Trophoblast cell (in vitro differentiated cells and primary cell): ENCODE measurements around the gene PLEKHO2.
A peak's percentile ranks its signal among the peaks of the same experiment; 100 is the strongest.

Experiments
- DNase-seq, 2 donors: peaks; one replicate each; pipeline ENCODE4 v3.0.0-alpha.2; 2016
- H2AFZ ChIP-seq: 2 replicates; pipeline ENCODE4 v1.6.1; 2013; ENCODE audit warnings: low read length, moderate library complexity, mild to moderate bottlenecking; ENCODE audit not compliant: insufficient read depth, poor library complexity
- H2AK5ac ChIP-seq: 2 replicates; pipeline ENCODE4 v1.6.1; 2013; ENCODE audit warnings: mild to moderate bottlenecking, low read length
- H2BK120ac ChIP-seq: 2 replicates; pipeline ENCODE4 v1.6.1; 2013; ENCODE audit warnings: low read length, mild to moderate bottlenecking, moderate library complexity; ENCODE audit not compliant: insufficient read depth, poor library complexity
- H2BK12ac ChIP-seq: 2 replicates; pipeline ENCODE4 v1.6.1; 2013; ENCODE audit warnings: mild to moderate bottlenecking, low read length, moderate library complexity
- H2BK5ac ChIP-seq: 2 replicates; pipeline ENCODE4 v1.6.1; 2013; ENCODE audit warnings: low read length, low read depth, moderate library complexity, mild to moderate bottlenecking; ENCODE audit not compliant: poor library complexity
- H3K14ac ChIP-seq: 2 replicates; pipeline ENCODE4 v1.6.1; 2013; ENCODE audit warnings: mild to moderate bottlenecking, low read length
- H3K18ac ChIP-seq: 2 replicates; pipeline ENCODE4 v1.6.1; 2013; ENCODE audit warnings: mild to moderate bottlenecking, low read length
- H3K23ac ChIP-seq: 2 replicates; pipeline ENCODE4 v1.6.1; 2013; ENCODE audit warnings: low read length
- H3K27ac ChIP-seq: 2 replicates; pipeline ENCODE4 v1.5.1; 2013; ENCODE audit warnings: low read depth, mild to moderate bottlenecking, inconsistent platforms, low read length, moderate library complexity
- H3K27me3 ChIP-seq: 2 replicates; pipeline ENCODE4 v1.6.1; 2013; ENCODE audit warnings: inconsistent platforms, mild to moderate bottlenecking, low read length, moderate library complexity; ENCODE audit not compliant: insufficient read depth
- H3K36me3 ChIP-seq, 2 experiments: 1 replicate in 1 of 2; 2 replicates in 1 of 2; pipeline ENCODE4 v1.6.1; 2013; ENCODE audit warnings: low read length in 2 of 2, mild to moderate bottlenecking in 2 of 2, moderate library complexity in 1 of 2; ENCODE audit not compliant: insufficient read depth in 2 of 2, control insufficient read depth in 1 of 2
- H3K4ac ChIP-seq: 2 replicates; pipeline ENCODE4 v1.6.1; 2013; ENCODE audit warnings: low read depth, mild to moderate bottlenecking, low read length, moderate library complexity
- H3K4me1 ChIP-seq, 2 experiments: 1 replicate in 1 of 2; 2 replicates in 1 of 2; pipeline ENCODE4 v1.6.1; 2013; ENCODE audit warnings: low read length in 2 of 2, mild to moderate bottlenecking in 2 of 2, moderate library complexity in 1 of 2; ENCODE audit not compliant: insufficient read depth in 2 of 2, control insufficient read depth in 1 of 2
- H3K4me2 ChIP-seq: 2 replicates; pipeline ENCODE4 v1.6.1; 2013; ENCODE audit warnings: inconsistent platforms, mild to moderate bottlenecking, low read length, moderate library complexity
- H3K4me3 ChIP-seq: 2 replicates; pipeline ENCODE4 v1.5.1; 2013; ENCODE audit warnings: mild to moderate bottlenecking, low read depth, low read length, inconsistent platforms
- H3K79me1 ChIP-seq: one replicate; pipeline ENCODE4 v1.6.1; 2013; ENCODE audit warnings: low read length
- H3K79me2 ChIP-seq: 2 replicates; pipeline ENCODE4 v1.6.1; 2013; ENCODE audit warnings: low read length, mild to moderate bottlenecking; ENCODE audit not compliant: control insufficient read depth, insufficient read depth, poor library complexity
- H3K9ac ChIP-seq: 2 replicates; pipeline ENCODE4 v1.6.1; 2013; ENCODE audit warnings: mild to moderate bottlenecking, low read length
- H3K9me3 ChIP-seq: 2 replicates; pipeline ENCODE4 v1.6.1; 2013; ENCODE audit warnings: low read depth, mild to moderate bottlenecking, control low read depth, inconsistent platforms, low read length; ENCODE audit not compliant: insufficient read depth
- H4K12ac ChIP-seq: 2 replicates; pipeline ENCODE4 v1.6.1; 2013; ENCODE audit warnings: low read depth, mild to moderate bottlenecking, low read length, moderate library complexity
- H4K8ac ChIP-seq: 2 replicates; pipeline ENCODE4 v1.6.1; 2013; ENCODE audit warnings: low read depth, mild to moderate bottlenecking, low read length, moderate library complexity
- H4K91ac ChIP-seq: one replicate; pipeline ENCODE4 v1.6.1; 2013; ENCODE audit warnings: low read depth, mild to moderate bottlenecking, low read length, moderate library complexity
- WGBS: extraction: QIAGEN DNeasy Blood & Tissue Kit; methylation state at CpG from one replicate; pipeline ENCODE4 v1.1.7; 2013; ENCODE audit warnings: missing lambda C conversion rate; ENCODE audit not compliant: insufficient read length, insufficient coverage; ENCODE audit errors: extremely low coverage; 5-methylcytosine and 5-hydroxymethylcytosine counted together

PLEKHO2 gene

GRCh38 chr15:64897345-64897985, 55.8 kb downstream of the PLEKHO2 start:
- WGBS, result no CpG with 5 or more reads among the region's 6 CpGs
- no peak overlapping the region for H4K12ac ChIP-seq
- H2BK12ac ChIP-seq, result no peak overlapping the region
- H3K9me3 ChIP-seq, result peaks cover 3% of the 10 kb centered on the region
- no peak overlapping the region for H2AFZ ChIP-seq
- no peak overlapping the region for H3K18ac ChIP-seq
- H3K4me2 ChIP-seq, result no peak overlapping the region
- H3K4ac ChIP-seq, result no peak overlapping the region
- no peaks in the 10 kb centered on the region for H3K79me2 ChIP-seq
- H3K4me3 ChIP-seq, result no peak overlapping the region
- peaks cover 12 to 23% of the 10 kb centered on the region in 2 experiments for H3K4me1 ChIP-seq
- H3K14ac ChIP-seq, result no peak overlapping the region
- no peak overlapping the region for H3K27ac ChIP-seq
- no peak overlapping the region for H3K23ac ChIP-seq
- peak; percentile 60 to 71 for DNase-seq
- no peak overlapping the region for H2AK5ac ChIP-seq
- no peak overlapping the region for H2BK5ac ChIP-seq
- no peaks in the 10 kb centered on the region for H3K27me3 ChIP-seq
- no peak overlapping the region for H2BK120ac ChIP-seq
- H4K91ac ChIP-seq, result no peak overlapping the region
- H3K79me1 ChIP-seq, result peaks cover 10% of the 10 kb centered on the region
- H3K9ac ChIP-seq, result no peak overlapping the region
- no peaks in the 10 kb centered on the region for H3K36me3 ChIP-seq
- H4K8ac ChIP-seq, result no peak overlapping the region

GRCh38 chr15:64898406-64898805, 56.7 kb downstream of the PLEKHO2 start:
- Histone ChIP-seq H4K8ac (no peak overlapping the region), H3K27me3 (no peaks in the 10 kb centered on the region), H3K79me2 (no peaks in the 10 kb centered on the region), H2BK120ac (no peak overlapping the region), H3K36me3 (no peaks in the 10 kb centered on the region), H3K4ac (no peak overlapping the region), H2BK5ac (no peak overlapping the region), H4K91ac (no peak overlapping the region), H3K4me1 (peaks cover 10 to 20% of the 10 kb centered on the region in 2 experiments), H4K12ac (no peak overlapping the region), H3K9me3 (peaks cover 3% of the 10 kb centered on the region), H3K23ac (no peak overlapping the region), H3K27ac (no peak overlapping the region), H2AK5ac (no peak overlapping the region), H3K18ac (no peak overlapping the region), H3K9ac (no peak overlapping the region), H3K4me2 (no peak overlapping the region), H2AFZ (no peak overlapping the region), H3K4me3 (no peak overlapping the region), H2BK12ac (no peak overlapping the region), H3K14ac (no peak overlapping the region), H3K79me1 (peaks cover 8% of the 10 kb centered on the region)
- no CpG with 5 or more reads among the region's 4 CpGs for WGBS
- DNase-seq, result no peak

GRCh38 chr15:64901141-64901540, 59.4 kb downstream of the PLEKHO2 start:
- H4K12ac ChIP-seq, result no peak overlapping the region
- no peak overlapping the region for H2AFZ ChIP-seq
- H2BK5ac ChIP-seq, result no peak overlapping the region
- no CpG with 5 or more reads among the region's 5 CpGs for WGBS
- H3K9ac ChIP-seq, result no peak overlapping the region
- no peaks in the 10 kb centered on the region for H3K36me3 ChIP-seq
- peaks cover 3% of the 10 kb centered on the region for H3K9me3 ChIP-seq
- H2BK12ac ChIP-seq, result no peak overlapping the region
- no peak overlapping the region for H4K91ac ChIP-seq
- H3K4me3 ChIP-seq, result no peak overlapping the region
- no peak overlapping the region for H3K4me2 ChIP-seq
- H3K23ac ChIP-seq, result no peak overlapping the region
- no peaks in the 10 kb centered on the region for H3K79me1 ChIP-seq
- peaks cover 2 to 7% of the 10 kb centered on the region in 2 experiments for H3K4me1 ChIP-seq
- H3K4ac ChIP-seq, result no peak overlapping the region
- no peaks in the 10 kb centered on the region for H3K27me3 ChIP-seq
- no peak overlapping the region for H2AK5ac ChIP-seq
- no peak overlapping the region for H3K18ac ChIP-seq
- no peaks in the 10 kb centered on the region for H3K79me2 ChIP-seq
- no peak overlapping the region for H3K27ac ChIP-seq
- no peak overlapping the region for H2BK120ac ChIP-seq
- DNase-seq, result no peak
- no peak overlapping the region for H3K14ac ChIP-seq
- no peak overlapping the region for H4K8ac ChIP-seq

- Histone ChIP-seq H2BK5ac (no peak overlapping the region), H3K4me2 (no peak overlapping the region), H4K91ac (no peak overlapping the region), H3K27me3 (no peaks in the 10 kb centered on the region), H3K27ac (no peak overlapping the region), H3K79me1 (no peaks in the 10 kb centered on the region), H3K23ac (no peak overlapping the region), H3K9ac (no peak overlapping the region), H3K36me3 (no peaks in the 10 kb centered on the region), H2AK5ac (no peak overlapping the region), H2AFZ (no peak overlapping the region), H3K79me2 (no peaks in the 10 kb centered on the region), H3K18ac (no peak overlapping the region), H2BK120ac (no peak overlapping the region), H4K8ac (no peak overlapping the region), H3K4ac (no peak overlapping the region), H2BK12ac (no peak overlapping the region), H4K12ac (no peak overlapping the region), H3K14ac (no peak overlapping the region), H3K4me1 (peaks cover 2 to 7% of the 10 kb centered on the region in 2 experiments), H3K9me3 (peaks cover 5% of the 10 kb centered on the region), H3K4me3 (no peak overlapping the region)
- WGBS, result no CpG with 5 or more reads among the region's 2 CpGs
- no peak for DNase-seq
Observed at GRCh38 chr15:64901914-64902313, 60.2 kb downstream of the PLEKHO2 start.
